HG03064 (cell line): Measurements from ENCODE around the gene DRG1.
"Not testable (repeated sequence)": the region's sequence is repeated elsewhere in the genome, so short reads cannot be mapped to it uniquely, and the experiment has no call there.

ENCODE experiments used
- ATAC-seq: cut with Tn5 transposase; IDR thresholded peaks from one replicate; pipeline ENCODE4 v1.9.1; 2021; ENCODE audit warnings: low read depth; ENCODE audit not compliant: unreplicated experiment

The DRG1 gene

GRCh38 chr22:31399211-31400022 lies at the start of gene DRG1:
TSS of gene DRG1 (plus strand) at chr22:31399604. CDS start at chr22:31399684, 80 bp downstream.
- peak; percentile 91 for ATAC-seq

- no peak for ATAC-seq
These were observed 49.4 kb upstream of the DRG1 start for GRCh38 chr22:31349960-31350359.

GRCh38 chr22:31350410-31350863 lies 49.0 kb upstream of the DRG1 start:
- ATAC-seq = no peak

GRCh38 chr22:31354515-31354914 lies 44.9 kb upstream of the DRG1 start:
- no peak for ATAC-seq

GRCh38 chr22:31360029-31360428 lies 39.4 kb upstream of the DRG1 start:
- no peak for ATAC-seq

- ATAC-seq = no peak
These were observed 37.7 kb upstream of the DRG1 start for GRCh38 chr22:31361743-31362142.

- no peak for ATAC-seq
These were observed 35.4 kb upstream of the DRG1 start for GRCh38 chr22:31363885-31364465.

GRCh38 chr22:31367426-31367825 lies 32.0 kb upstream of the DRG1 start:
- no peak for ATAC-seq

GRCh38 chr22:31377612-31378011 lies 21.8 kb upstream of the DRG1 start:
- no peak for ATAC-seq

GRCh38 chr22:31378123-31378522 lies 21.3 kb upstream of the DRG1 start:
- ATAC-seq = no peak

- not testable (repeated sequence) for ATAC-seq
These were observed 20.8 kb upstream of the DRG1 start for GRCh38 chr22:31378651-31379050.

GRCh38 chr22:31393893-31394292 lies 5.5 kb upstream of the DRG1 start:
- ATAC-seq = no peak

GRCh38 chr22:31394326-31394725 lies 5.1 kb upstream of the DRG1 start:
- ATAC-seq = no peak

GRCh38 chr22:31398231-31398630 lies 1.2 kb upstream of the DRG1 start:
- ATAC-seq = no peak

GRCh38 chr22:31400023-31400397 lies 606 bp downstream of the DRG1 start:
- ATAC-seq = no peak

- ATAC-seq = not testable (repeated sequence)
These were observed 2.9 kb downstream of the DRG1 start for GRCh38 chr22:31402350-31402749.

GRCh38 chr22:31425331-31426050 lies 26.1 kb downstream of the DRG1 start:
- ATAC-seq = no peak

GRCh38 chr22:31431950-31432349 lies 32.5 kb downstream of the DRG1 start:
- no peak for ATAC-seq

- ATAC-seq = no peak
These were observed 36.7 kb downstream of the DRG1 start for GRCh38 chr22:31436132-31436531.

- ATAC-seq = no peak
These were observed 40.4 kb downstream of the DRG1 start for GRCh38 chr22:31439808-31440207.

GRCh38 chr22:31440681-31441080 lies 41.3 kb downstream of the DRG1 start:
- ATAC-seq = no peak
